ENCODE data around the gene SOHLH2. TPM values are rescaled to one million over a fixed set of nuclear protein-coding genes. Genes with fewer than 3 reads are reported as not detected.

SOHLH2 gene, protein sequence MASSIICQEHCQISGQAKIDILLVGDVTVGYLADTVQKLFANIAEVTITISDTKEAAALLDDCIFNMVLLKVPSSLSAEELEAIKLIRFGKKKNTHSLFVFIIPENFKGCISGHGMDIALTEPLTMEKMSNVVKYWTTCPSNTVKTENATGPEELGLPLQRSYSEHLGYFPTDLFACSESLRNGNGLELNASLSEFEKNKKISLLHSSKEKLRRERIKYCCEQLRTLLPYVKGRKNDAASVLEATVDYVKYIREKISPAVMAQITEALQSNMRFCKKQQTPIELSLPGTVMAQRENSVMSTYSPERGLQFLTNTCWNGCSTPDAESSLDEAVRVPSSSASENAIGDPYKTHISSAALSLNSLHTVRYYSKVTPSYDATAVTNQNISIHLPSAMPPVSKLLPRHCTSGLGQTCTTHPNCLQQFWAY
- total RNA-seq (2014; rRNA removed; shearing (Covaris generic)) = not detected in 2 replicates
- 0.06 TPM in 2 replicates for polyA plus RNA-seq (2015; cell fraction: cytosol; rRNA removed)
- polyA plus RNA-seq (2015; cell fraction: nucleus; rRNA removed) = not detected in 2 replicates

DNA sequence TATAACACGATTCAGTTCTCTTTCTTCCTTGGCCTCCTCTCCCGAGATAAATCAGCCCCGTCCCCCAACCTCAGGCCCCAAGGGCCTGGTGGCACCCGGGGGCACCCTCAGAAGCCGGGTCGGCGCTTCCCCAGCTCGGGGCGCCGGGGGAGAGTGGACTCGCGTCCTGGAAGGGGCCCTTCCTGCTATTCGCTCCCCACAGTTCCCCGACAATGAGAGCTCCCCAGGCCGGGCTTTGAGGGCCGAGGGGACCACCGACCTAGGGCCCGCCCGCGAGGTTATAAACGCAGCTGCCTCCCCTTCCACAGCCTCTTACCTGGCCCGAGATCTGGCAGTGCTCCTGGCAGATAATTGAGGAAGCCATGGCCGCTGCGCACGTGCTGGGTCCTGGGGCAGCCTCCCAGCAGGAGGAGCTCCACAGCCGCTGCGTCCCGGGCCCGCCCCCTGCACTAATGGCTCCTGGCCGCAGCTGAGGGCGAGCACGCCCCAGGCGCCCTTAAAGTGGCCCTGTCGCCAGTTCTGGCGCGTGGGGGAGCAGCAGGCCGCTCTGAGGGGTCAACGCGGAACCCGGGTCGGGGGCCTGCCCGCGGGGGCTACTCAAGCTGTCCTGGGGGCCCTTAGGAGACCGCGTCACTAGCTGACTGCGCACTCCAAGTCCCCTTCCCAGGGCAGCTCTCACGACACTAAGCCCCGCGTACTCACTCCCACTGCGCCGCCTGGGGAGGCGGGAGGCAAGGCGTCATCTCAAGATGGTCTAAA is at the start of gene SOHLH2:
Gene SOHLH2, minus strand, starts transcription at position 394 of the 759 bp plus-strand sequence. Its CDS starts 30 bp downstream, at position 364.
- no peak for DNase-seq (ENCODE audit: low read depth, low spot score)
- in situ Hi-C loops (cut with HindIII; ENCODE audit: low pct_unique_long_range_greater_than_20kb, low sequenced_read_pairs) = no loop called here

DNA sequence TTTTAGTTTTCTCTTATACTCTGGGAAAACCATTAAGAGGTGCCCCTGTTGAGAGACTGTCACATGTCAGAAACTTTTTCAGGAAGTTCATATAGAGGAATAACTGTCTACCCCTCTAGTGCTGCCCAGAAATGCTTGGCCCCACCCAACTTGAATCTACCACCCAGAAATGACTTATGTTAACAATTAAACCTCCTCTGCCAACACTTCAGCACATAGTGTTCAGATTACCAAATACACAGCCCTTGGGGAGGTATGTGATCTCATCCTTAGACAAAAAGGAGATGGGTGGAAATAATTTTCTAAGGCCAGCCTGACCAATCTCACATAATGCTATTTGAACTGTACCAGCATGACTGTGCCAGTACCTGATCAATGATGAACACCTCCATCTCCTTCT is 47.6 kb upstream of the SOHLH2 start:
- in situ Hi-C loops (cut with HindIII; ENCODE audit: low pct_unique_long_range_greater_than_20kb, low sequenced_read_pairs) = no loop called here
- DNase-seq (ENCODE audit: low read depth, low spot score) = no peak

DNA sequence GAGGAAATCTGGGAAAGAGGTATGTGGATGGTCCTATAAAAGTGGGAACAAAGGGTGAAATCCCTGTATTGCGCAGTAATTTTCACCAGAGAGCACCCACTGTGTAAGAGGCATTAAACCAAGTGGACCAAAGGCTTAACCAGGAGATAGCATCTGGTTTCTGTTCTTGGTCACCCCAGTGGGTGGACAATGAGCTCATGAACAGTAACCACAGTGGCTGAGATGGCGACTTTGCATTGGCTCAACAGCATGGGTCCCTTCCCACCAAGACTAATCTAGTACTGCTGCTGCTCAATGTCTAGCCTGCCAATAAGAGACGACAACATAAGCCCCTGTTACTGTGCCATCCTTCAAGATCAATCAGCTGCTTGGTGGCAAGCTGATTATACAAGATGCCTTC is 46.7 kb upstream of the SOHLH2 start:
- no peak for DNase-seq (ENCODE audit: low read depth, low spot score)
- in situ Hi-C loops (cut with HindIII; ENCODE audit: low pct_unique_long_range_greater_than_20kb, low sequenced_read_pairs) = no loop called here

DNA sequence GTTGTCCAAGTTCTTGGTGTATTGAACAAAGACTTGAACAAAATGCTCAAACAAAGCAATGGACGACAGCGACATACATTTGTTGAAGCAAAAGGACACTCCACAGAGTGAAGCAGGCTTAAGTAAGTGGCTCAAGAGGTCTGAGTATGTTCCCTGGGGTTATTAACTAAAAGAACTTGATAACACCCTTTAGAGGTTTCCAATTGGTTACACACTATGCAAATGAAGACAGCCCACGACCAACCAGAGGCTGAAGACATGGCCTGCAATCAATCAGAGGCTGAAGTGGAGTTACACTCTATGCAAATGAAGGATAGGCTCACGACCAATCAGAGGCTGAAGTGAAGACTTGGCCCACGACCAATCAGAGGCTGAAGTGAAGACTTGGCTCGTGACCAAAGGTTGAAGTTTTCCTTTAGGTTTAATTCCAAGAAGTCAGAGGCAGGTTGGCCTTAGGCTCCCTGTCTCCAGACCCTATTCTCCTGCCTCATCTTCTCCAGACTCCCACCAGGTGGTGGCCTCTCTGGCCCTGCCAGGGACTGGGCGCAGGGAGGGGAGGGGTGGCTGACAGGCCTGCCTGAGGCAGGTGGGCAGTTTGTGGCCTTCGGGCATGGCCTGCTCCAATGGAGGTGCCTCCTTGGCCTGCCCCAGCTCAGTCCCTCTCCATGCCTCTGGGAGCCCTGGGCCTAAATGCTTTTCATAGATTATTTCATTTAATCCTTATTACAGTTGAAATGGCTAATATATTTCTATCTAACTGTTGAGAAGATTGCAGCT is 45.2 kb upstream of the SOHLH2 start:
- in situ Hi-C loops (cut with HindIII; ENCODE audit: low pct_unique_long_range_greater_than_20kb, low sequenced_read_pairs) = no loop called here

DNA sequence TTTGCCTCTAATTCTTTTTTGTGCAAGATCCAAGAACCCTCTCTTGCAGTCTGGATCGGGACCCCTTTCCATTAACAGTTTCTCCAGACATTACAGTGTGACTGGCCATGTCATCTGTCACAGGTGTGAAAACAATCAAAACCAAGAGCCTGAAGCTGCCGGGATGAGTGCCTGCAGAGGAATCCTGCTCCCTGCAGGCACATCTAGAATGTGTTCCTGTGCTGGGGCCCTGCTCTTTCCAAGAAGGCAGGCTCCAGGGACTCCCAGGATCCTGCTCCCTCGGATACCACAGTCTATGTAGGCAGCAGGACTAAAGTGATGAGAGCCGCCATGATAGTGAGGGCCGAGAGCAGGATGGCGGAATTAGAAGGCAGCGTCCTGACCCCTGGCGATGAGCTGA is 44.5 kb upstream of the SOHLH2 start:
- DNase-seq (ENCODE audit: low read depth, low spot score) = no peak
- in situ Hi-C loops (cut with HindIII; ENCODE audit: low pct_unique_long_range_greater_than_20kb, low sequenced_read_pairs) = no loop called here

More for the DNA sequence above, 45.2 kb upstream of the SOHLH2 start:
- DNase-seq (ENCODE audit: low read depth, low spot score) = no peak

DNA sequence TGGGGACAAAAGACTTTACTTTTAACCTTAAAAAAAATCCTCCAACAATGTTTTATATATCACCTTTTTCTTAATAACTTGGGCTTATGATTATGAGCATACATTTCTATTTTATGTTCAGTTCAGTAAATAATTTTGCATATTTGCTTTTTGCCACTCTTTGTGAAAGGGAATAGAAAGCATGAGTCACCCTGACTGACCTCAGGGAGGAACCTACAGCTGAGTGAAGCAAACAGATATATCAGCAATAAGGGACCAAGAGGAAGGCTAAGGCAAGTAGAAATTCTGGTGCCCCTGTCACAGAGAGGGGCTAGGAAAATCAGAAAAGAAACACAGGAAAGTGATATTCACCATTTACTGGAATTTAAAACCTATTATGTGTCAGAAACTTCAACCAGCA is 37.2 kb upstream of the SOHLH2 start:
- DNase-seq (ENCODE audit: low read depth, low spot score) = no peak
- in situ Hi-C loops (cut with HindIII; ENCODE audit: low pct_unique_long_range_greater_than_20kb, low sequenced_read_pairs) = no loop called here

DNA sequence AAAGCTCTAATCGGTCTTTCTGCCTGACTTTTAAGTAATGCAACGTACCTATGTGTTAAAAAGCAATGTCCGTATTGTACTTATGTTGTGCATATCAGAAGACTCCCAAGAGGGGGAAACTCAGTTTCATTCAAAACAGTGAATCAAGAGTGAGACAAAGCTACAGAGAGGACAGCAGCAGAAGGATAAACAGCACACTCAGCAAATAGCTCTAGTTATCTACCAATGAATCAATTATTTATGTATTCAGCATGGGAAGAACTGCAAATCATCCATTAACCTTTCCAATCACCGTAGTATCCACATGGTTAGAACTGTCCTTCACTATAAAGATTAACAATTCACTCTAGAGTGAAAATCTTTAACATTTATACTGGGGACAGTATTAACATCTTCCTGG is 36.7 kb upstream of the SOHLH2 start:
- no peak for DNase-seq (ENCODE audit: low read depth, low spot score)
- in situ Hi-C loops (cut with HindIII; ENCODE audit: low pct_unique_long_range_greater_than_20kb, low sequenced_read_pairs) = no loop called here

DNA sequence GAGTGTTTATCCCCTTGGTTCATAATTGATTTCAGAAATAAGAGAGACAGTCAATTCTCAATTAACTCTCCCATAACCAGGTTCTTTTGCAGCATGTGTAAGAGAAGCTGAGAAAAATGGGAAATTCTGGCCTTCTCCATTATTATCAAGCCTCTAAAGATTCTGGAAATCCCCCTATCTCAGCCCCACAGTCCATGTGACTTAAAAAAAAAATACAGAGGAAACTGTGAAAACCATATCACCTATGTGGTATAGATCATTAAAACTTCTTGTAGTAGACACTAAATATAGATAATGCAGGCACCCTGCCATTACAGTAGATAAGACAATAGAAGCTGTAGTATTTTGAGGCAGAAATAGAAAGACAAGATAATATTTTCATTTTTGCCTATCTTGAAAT is 34.3 kb upstream of the SOHLH2 start:
- DNase-seq (ENCODE audit: low read depth, low spot score) = no peak
- in situ Hi-C loops (cut with HindIII; ENCODE audit: low pct_unique_long_range_greater_than_20kb, low sequenced_read_pairs) = no loop called here

DNA sequence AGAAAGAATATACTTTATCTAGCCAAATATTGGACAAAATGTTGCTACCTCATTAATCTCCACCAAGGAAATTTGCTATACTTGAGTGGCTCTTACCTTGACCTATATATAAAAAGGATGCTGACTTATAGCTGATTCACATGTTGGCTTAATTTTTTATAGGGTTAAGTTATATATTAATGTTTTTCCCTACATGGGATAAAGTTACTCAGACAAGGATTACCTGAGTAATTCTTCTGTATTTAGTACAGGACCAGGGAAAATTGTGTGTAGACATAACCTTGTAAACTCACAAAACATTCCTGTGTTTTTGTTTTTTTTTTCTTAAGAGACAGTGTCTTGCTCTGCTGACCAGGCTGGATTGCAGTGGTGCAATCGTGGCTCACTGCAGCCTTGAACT is 30.6 kb upstream of the SOHLH2 start:
- in situ Hi-C loops (cut with HindIII; ENCODE audit: low pct_unique_long_range_greater_than_20kb, low sequenced_read_pairs) = no loop called here
- DNase-seq (ENCODE audit: low read depth, low spot score) = no peak

DNA sequence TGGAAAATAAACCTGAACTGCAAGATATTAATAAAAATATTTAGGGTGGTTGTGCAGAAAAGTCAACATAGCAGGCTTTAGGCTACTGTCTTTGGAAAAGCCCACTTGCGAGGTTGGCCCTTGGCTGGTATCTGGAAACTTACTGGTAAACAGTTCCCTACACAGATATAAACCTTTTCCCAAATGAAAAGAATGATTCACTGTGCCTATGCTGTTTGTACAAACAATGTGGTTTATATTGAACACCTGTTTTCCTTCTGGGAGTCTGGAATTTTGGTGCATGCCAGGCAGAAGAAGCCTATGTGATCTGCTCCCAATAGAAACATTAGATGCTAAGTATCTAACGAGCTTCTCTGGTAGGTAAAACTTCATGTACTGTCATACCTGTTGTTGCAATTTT is 29.7 kb upstream of the SOHLH2 start:
- in situ Hi-C loops (cut with HindIII; ENCODE audit: low pct_unique_long_range_greater_than_20kb, low sequenced_read_pairs) = no loop called here
- DNase-seq (ENCODE audit: low read depth, low spot score) = no peak

DNA sequence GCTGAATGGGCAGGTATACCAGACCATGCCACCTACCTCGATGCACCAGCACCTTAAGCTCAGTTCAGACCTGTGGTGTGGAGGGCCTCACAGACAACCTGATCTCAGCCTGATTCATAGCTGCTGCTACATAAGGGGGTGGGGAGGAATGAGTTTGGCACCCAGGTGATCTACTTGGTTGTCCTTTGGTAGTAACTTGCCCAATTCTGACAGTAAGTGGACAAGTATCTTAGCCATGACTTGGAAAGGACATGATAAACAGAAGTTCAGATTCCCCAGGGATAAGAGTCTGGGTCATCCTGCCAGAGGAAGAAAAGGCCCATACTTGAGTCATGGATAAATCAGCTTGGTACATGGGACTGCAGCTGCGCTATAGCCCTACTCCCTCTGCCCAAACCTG is 28.4 kb upstream of the SOHLH2 start:
- in situ Hi-C loops (cut with HindIII; ENCODE audit: low pct_unique_long_range_greater_than_20kb, low sequenced_read_pairs) = no loop called here

DNA sequence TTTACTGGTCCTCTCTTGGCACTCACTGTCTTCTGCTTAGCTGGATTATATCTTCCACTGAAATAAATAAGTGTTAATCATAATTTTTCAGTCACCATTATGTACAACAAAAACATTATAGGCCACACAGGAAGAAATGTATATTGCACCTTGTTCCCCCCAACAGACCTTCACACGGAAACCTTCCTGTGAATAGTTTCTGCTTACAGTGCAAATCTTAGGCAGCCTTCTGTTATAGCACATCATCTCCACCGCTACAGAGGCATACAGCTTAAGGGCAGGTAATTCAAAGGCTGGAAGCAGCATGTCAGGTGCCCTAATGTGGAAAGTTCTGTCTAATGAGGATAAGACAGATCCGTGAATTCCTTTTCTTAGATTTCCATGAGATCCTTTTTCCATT is 16.9 kb upstream of the SOHLH2 start:
- DNase-seq (ENCODE audit: low read depth, low spot score) = no peak
- in situ Hi-C loops (cut with HindIII; ENCODE audit: low pct_unique_long_range_greater_than_20kb, low sequenced_read_pairs) = no loop called here

More for the DNA sequence above, 28.4 kb upstream of the SOHLH2 start:
- no peak for DNase-seq (ENCODE audit: low read depth, low spot score)

DNA sequence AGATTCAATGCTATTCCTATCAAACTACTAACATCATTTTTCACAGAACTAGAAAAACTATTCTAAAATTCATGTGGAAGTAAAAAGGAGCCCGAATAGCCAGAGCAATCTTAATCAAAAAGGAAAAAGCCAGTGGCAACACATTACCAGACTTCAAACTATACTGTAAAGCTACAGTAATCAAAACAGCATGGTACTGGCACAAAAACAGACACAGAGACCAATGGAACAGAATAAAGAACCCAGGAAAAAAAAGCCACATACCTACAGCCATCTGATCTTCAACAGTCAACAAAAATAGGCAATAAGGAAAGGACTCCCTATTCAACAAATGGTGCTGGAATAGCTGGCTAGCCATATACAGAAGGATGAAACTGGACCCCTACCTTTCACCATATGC is 10.4 kb upstream of the SOHLH2 start:
- no peak for DNase-seq (ENCODE audit: low read depth, low spot score)
- in situ Hi-C loops (cut with HindIII; ENCODE audit: low pct_unique_long_range_greater_than_20kb, low sequenced_read_pairs) = no loop called here

DNA sequence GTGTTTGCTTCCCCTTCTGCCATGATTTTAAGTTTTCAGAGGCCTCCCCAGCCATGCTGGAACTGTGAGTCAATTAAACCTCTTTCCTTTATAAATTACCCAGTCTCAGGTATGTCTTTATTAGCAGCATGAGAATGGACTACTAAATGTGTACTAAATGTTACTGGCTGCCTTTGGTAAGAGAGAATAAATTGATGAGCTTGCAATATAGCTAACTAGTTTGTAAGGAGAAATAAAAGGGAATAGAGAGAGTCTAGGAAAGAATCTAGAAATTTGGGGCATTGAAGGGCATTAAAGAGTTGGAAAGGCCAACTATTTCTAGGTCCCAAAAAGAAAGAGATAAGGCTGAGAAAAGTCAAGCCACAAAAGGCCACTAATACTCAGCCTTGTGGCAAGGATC is 5.5 kb upstream of the SOHLH2 start:
- in situ Hi-C loops (cut with HindIII; ENCODE audit: low pct_unique_long_range_greater_than_20kb, low sequenced_read_pairs) = no loop called here
- DNase-seq (ENCODE audit: low read depth, low spot score) = no peak

DNA sequence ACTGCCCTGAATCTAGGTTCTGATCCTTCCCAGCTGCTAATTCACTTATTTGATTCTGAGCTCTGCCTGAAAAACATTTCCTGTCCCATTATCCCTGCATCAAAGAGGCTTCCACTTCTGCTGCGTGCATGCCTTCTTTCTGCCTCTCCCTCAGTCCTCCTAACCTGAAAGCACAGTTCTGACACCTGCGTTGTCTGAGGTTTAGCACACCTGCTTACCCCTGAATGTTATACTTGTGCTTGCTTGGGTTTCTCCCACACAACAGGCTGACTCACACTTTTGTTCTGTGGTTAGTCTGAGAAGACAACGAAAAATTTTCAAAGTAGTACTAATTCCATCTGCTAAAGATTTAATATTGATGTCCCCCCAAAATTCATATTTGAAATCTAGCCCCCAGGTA is 3.1 kb upstream of the SOHLH2 start:
- no peak for DNase-seq (ENCODE audit: low read depth, low spot score)
- in situ Hi-C loops (cut with HindIII; ENCODE audit: low pct_unique_long_range_greater_than_20kb, low sequenced_read_pairs) = no loop called here

DNA sequence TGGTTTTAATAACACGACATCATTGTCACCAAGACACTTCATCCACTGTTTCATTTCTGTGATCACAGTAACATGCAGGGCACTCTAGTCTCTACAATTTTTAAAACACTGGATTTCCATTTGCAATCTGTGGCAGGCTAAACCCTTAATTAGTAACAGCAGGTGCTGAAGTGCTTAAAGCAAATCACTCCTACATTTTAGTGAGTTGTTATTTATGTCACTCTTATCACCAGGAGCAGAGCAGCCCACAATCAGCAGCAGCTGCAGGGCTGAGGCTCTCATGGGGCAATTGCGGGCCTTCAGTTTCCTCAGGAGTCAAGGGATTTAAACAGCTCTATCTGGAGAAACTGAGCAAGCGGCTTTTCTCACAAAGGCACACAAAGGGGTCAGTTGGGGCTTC is 1.6 kb downstream of the SOHLH2 start:
- DNase-seq (ENCODE audit: low read depth, low spot score) = no peak
- in situ Hi-C loops (cut with HindIII; ENCODE audit: low pct_unique_long_range_greater_than_20kb, low sequenced_read_pairs) = no loop called here

DNA sequence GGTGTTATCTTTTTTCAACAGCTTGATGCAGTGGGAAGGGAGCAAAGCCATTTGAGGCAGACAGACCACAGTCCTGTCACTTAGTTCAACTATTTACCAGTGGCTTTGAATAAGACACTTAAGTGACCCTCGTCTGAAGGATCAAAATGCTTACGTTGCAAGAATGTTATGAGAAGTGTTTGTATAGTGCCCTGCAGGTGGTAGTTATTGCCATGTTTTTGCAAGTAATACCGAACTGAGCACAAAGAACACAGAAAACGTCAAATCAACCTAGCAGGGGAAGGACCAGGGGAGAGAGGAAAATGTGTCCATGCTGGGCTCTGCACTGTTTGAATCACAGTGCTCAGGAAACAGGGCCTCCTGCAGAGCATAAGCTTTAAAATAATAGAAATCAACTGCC is 2.8 kb downstream of the SOHLH2 start:
- no peak for DNase-seq (ENCODE audit: low read depth, low spot score)
- in situ Hi-C loops (cut with HindIII; ENCODE audit: low pct_unique_long_range_greater_than_20kb, low sequenced_read_pairs) = no loop called here

DNA sequence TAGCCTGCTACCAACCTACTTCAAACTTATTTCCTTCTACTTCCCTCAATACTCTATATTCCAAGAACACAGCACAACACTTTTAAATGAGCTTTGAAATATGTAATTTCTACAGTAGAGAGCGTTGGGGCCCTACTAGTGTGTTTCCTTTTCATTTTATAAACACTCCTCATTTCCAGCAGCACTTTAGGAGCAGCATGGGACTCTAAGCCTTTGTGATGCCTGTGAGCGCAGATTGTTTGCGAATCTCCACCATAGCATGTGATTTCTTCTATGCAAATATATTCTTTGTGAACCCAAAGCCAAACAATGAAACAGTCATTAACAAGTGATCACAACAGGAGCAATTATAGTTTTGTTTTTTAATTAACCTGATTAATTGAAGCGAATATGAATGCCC is 3.6 kb downstream of the SOHLH2 start:
- in situ Hi-C loops (cut with HindIII; ENCODE audit: low pct_unique_long_range_greater_than_20kb, low sequenced_read_pairs) = no loop called here
- DNase-seq (ENCODE audit: low read depth, low spot score) = no peak
